DND-41 (cell line): ENCODE data around the gene GATA5.

Source experiments
- ATAC-seq: fragments of 200-7000 bp; cut with Tn5 transposase; 3 replicates; pipeline ENCODE4 v1.9.1; 2021; ENCODE audit warnings: low read depth; ENCODE audit not compliant: insufficient read depth
- DNase-seq: peaks from one replicate; pipeline ENCODE4 v3.0.0-alpha.2; 2020
- H2AFZ ChIP-seq: 2 replicates; pipeline ENCODE4 v1.6.0; 2012; ENCODE audit warnings: low read depth, low read length
- H3K27ac ChIP-seq: 2 replicates; pipeline ENCODE4 v1.5.1; 2012; ENCODE audit warnings: low read length, inconsistent platforms
- H3K27me3 ChIP-seq: fragments of 200-600 bp; sonication (generic); 2 replicates; pipeline ENCODE4 v1.6.0; 2012; ENCODE audit warnings: low read length, mild to moderate bottlenecking, inconsistent platforms; ENCODE audit not compliant: insufficient read depth, poor library complexity
- H3K36me3 ChIP-seq: 2 replicates; pipeline ENCODE4 v1.5.1; 2012; ENCODE audit warnings: low read length, inconsistent platforms; ENCODE audit not compliant: insufficient read depth
- H3K4me1 ChIP-seq: 2 replicates; pipeline ENCODE4 v1.5.1; 2012; ENCODE audit warnings: mild to moderate bottlenecking, low read length; ENCODE audit not compliant: insufficient read depth
- H3K4me2 ChIP-seq: 2 replicates; pipeline ENCODE4 v1.6.0; 2012; ENCODE audit warnings: mild to moderate bottlenecking, moderate library complexity, low read length, inconsistent platforms; ENCODE audit not compliant: insufficient read depth
- H3K4me3 ChIP-seq, 2 experiments: fragments of 200-600 bp in 1 of 2; shearing (Covaris generic) in 1 of 2; 2 replicates each; pipeline ENCODE4 v1.5.1; 2012 to 2016; ENCODE audit warnings: inconsistent platforms in 2 of 2, low read length in 2 of 2, mild to moderate bottlenecking in 2 of 2, low read depth in 1 of 2, moderate library complexity in 1 of 2
- H3K79me2 ChIP-seq: 2 replicates; pipeline ENCODE4 v1.6.0; 2012; ENCODE audit warnings: low read length, inconsistent platforms; ENCODE audit not compliant: insufficient read depth
- H3K9ac ChIP-seq: 2 replicates; pipeline ENCODE4 v1.6.0; 2012; ENCODE audit warnings: low read depth, mild to moderate bottlenecking, inconsistent platforms, low read length, moderate library complexity
- H3K9me3 ChIP-seq: 2 replicates; pipeline ENCODE4 v1.5.1; 2012; ENCODE audit warnings: low read length, moderate library complexity, mild to moderate bottlenecking, inconsistent platforms; ENCODE audit not compliant: insufficient read depth, severe bottlenecking
- H4K20me1 ChIP-seq: 2 replicates; pipeline ENCODE4 v1.6.0; 2012; ENCODE audit warnings: low read length; ENCODE audit not compliant: insufficient read depth
- EZH2 ChIP-seq: IDR thresholded peaks from 3 replicates; pipeline ENCODE4 v1.6.1; 2012; ENCODE audit warnings: borderline replicate concordance, low read depth, mild to moderate bottlenecking, moderate library complexity, low read length, inconsistent platforms; ENCODE audit not compliant: severe bottlenecking
- TF ChIP-seq, protein P1 (sequence below): IDR thresholded peaks from 2 replicates; pipeline ENCODE4 v1.5.1; 2012; ENCODE audit warnings: borderline replicate concordance, low read length, moderate library complexity, mild to moderate bottlenecking; ENCODE audit not compliant: poor library complexity, severe bottlenecking; ENCODE audit errors: extremely low read depth

The GATA5 gene

DNA sequence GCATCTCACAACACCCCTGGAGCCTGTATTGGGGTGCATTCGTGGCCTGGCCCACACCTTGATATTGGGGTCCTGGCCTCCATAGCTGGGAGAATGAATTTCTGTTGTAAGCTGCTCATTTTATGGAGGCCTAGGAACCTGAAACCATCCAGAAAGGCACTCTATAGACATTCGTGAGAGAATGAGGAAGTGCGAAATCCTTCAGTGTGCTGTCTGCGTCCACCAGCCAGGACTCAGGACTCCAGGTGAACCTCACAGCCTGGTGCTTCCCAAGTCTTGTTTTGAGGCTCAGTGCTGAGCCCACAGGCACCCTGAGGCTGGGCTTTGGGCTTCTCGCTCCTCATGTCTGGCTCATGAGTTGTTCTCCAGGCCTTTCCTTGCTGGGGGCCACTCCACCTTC is 36.6 kb downstream of the GATA5 start:
- no peak overlapping the region for H2AFZ ChIP-seq
- H4K20me1 ChIP-seq: peaks cover 33% of the 10 kb centered on the region
- ATAC-seq: no peak
- H3K4me3 ChIP-seq: no peak overlapping the region
- H3K79me2 ChIP-seq: no peaks in the 10 kb centered on the region
- no peaks in the 10 kb centered on the region for H3K4me1 ChIP-seq
- H3K9me3 ChIP-seq: no peaks in the 10 kb centered on the region
- peaks cover 15% of the 10 kb centered on the region for H3K27me3 ChIP-seq
- DNase-seq: no peak
- no peak overlapping the region for H3K27ac ChIP-seq
- no peak overlapping the region for H3K4me2 ChIP-seq
- H3K9ac ChIP-seq: no peak overlapping the region
- TF ChIP-seq, protein P1, sequence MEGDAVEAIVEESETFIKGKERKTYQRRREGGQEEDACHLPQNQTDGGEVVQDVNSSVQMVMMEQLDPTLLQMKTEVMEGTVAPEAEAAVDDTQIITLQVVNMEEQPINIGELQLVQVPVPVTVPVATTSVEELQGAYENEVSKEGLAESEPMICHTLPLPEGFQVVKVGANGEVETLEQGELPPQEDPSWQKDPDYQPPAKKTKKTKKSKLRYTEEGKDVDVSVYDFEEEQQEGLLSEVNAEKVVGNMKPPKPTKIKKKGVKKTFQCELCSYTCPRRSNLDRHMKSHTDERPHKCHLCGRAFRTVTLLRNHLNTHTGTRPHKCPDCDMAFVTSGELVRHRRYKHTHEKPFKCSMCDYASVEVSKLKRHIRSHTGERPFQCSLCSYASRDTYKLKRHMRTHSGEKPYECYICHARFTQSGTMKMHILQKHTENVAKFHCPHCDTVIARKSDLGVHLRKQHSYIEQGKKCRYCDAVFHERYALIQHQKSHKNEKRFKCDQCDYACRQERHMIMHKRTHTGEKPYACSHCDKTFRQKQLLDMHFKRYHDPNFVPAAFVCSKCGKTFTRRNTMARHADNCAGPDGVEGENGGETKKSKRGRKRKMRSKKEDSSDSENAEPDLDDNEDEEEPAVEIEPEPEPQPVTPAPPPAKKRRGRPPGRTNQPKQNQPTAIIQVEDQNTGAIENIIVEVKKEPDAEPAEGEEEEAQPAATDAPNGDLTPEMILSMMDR: no peak
- TF ChIP-seq EZH2: no peak
- no peaks in the 10 kb centered on the region for H3K36me3 ChIP-seq

GRCh38 chr20:62437927-62438326 is 37.9 kb downstream of the GATA5 start:
- Histone ChIP-seq H3K27me3 (peaks cover 15% of the 10 kb centered on the region), H3K4me1 (no peaks in the 10 kb centered on the region), H3K9ac (no peak overlapping the region), H3K27ac (no peak overlapping the region), H3K79me2 (no peaks in the 10 kb centered on the region), H3K9me3 (no peaks in the 10 kb centered on the region), H2AFZ (no peak overlapping the region), H4K20me1 (peaks cover 34% of the 10 kb centered on the region), H3K36me3 (no peaks in the 10 kb centered on the region), H3K4me3 (no peak overlapping the region), H3K4me2 (no peak overlapping the region)
- ATAC-seq (no peak), DNase-seq (no peak)
- TF ChIP-seq, protein P1: no peak
- TF ChIP-seq EZH2: no peak

GRCh38 chr20:62437496-62437895 is 38.3 kb downstream of the GATA5 start:
- no peak overlapping the region for H3K9ac ChIP-seq
- no peak overlapping the region for H2AFZ ChIP-seq
- H3K79me2 ChIP-seq: no peaks in the 10 kb centered on the region
- H3K36me3 ChIP-seq: no peaks in the 10 kb centered on the region
- no peaks in the 10 kb centered on the region for H3K9me3 ChIP-seq
- DNase-seq (no peak), ATAC-seq (no peak)
- H3K27ac ChIP-seq: no peak overlapping the region
- H3K27me3 ChIP-seq: peaks cover 15% of the 10 kb centered on the region
- H3K4me2 ChIP-seq: no peak overlapping the region
- no peak overlapping the region for H3K4me3 ChIP-seq
- peaks cover 35% of the 10 kb centered on the region for H4K20me1 ChIP-seq
- no peak for TF ChIP-seq EZH2
- TF ChIP-seq, protein P1: no peak
- no peaks in the 10 kb centered on the region for H3K4me1 ChIP-seq

GRCh38 chr20:62436692-62437091 is 39.1 kb downstream of the GATA5 start:
- no peaks in the 10 kb centered on the region for H3K9me3 ChIP-seq
- H3K4me1 ChIP-seq: no peaks in the 10 kb centered on the region
- ATAC-seq: no peak

More at GRCh38 chr20:62436692-62437091, 39.1 kb downstream of the GATA5 start:
- Histone ChIP-seq H3K27me3 (peaks cover 15% of the 10 kb centered on the region), H4K20me1 (peaks cover 35% of the 10 kb centered on the region), H3K4me3 (no peak overlapping the region), H3K79me2 (no peaks in the 10 kb centered on the region), H3K36me3 (no peaks in the 10 kb centered on the region), H3K27ac (no peak overlapping the region), H3K4me2 (no peak overlapping the region), H2AFZ (no peak overlapping the region), H3K9ac (no peak overlapping the region)
- no peak for TF ChIP-seq EZH2
- TF ChIP-seq, protein P1: no peak
- DNase-seq: no peak
